RWPE2 (cell line): ENCODE data around the gene TP63.
A peak's percentile ranks its signal among the peaks of the same experiment; 100 is the strongest.

Experiments used
- ATAC-seq: fragments of 200-7000 bp; cut with Tn5 transposase; 3 replicates; pipeline ENCODE4 v1.9.1; 2021; ENCODE audit warnings: low read depth
- DNase-seq: peaks from one replicate; pipeline ENCODE4 v3.0.0-alpha.2; 2020; ENCODE audit warnings: low spot score
- H3K27ac ChIP-seq: fragments of 450-650 bp; 2 replicates; pipeline ENCODE4 v1.5.1; 2017; ENCODE audit warnings: mild to moderate bottlenecking; ENCODE audit not compliant: poor library complexity, severe bottlenecking
- H3K27me3 ChIP-seq: fragments of 250-450 bp; sonication (Bioruptor Pico); 2 replicates; pipeline ENCODE4 v1.5.1; 2021; ENCODE audit warnings: mild to moderate bottlenecking, moderate library complexity; ENCODE audit not compliant: insufficient read depth, poor library complexity, severe bottlenecking
- H3K36me3 ChIP-seq: fragments of 250-450 bp; sonication (Bioruptor Pico); 2 replicates; pipeline ENCODE4 v1.5.1; 2020; ENCODE audit warnings: low read depth, mild to moderate bottlenecking, moderate library complexity
- H3K4me1 ChIP-seq: fragments of 250-450 bp; sonication (Bioruptor Pico); 2 replicates; pipeline ENCODE4 v1.5.1; 2021; ENCODE audit warnings: mild to moderate bottlenecking, moderate library complexity; ENCODE audit not compliant: insufficient read depth, poor library complexity, severe bottlenecking
- H3K4me3 ChIP-seq: fragments of 250-450 bp; sonication (Bioruptor Pico); 2 replicates; pipeline ENCODE4 v1.5.1; 2021; ENCODE audit warnings: mild to moderate bottlenecking, moderate library complexity; ENCODE audit not compliant: severe bottlenecking
- H3K9me3 ChIP-seq: fragments of 250-450 bp; sonication (Bioruptor Pico); 2 replicates; pipeline ENCODE4 v1.5.1; 2021; ENCODE audit warnings: mild to moderate bottlenecking, moderate library complexity; ENCODE audit not compliant: severe bottlenecking
- CTCF ChIP-seq: fragments of 450-650 bp; IDR thresholded peaks from one replicate; pipeline ENCODE4 v1.5.1; 2017; ENCODE audit warnings: mild to moderate bottlenecking, moderate library complexity; ENCODE audit not compliant: poor library complexity, severe bottlenecking

TP63 gene

GRCh38 chr3:189851682-189852081 lies 220.5 kb downstream of the TP63 start:
- no peak for TF ChIP-seq CTCF
- DNase-seq (no peak), ATAC-seq (no peak)
- Histone ChIP-seq H3K4me3 (no peak overlapping the region), H3K4me1 (no peaks in the 10 kb centered on the region), H3K36me3 (peaks cover 71% of the 10 kb centered on the region), H3K9me3 (no peaks in the 10 kb centered on the region), H3K27ac (no peak overlapping the region), H3K27me3 (no peaks in the 10 kb centered on the region)

- H3K27me3 ChIP-seq: no peaks in the 10 kb centered on the region
- ATAC-seq (no peak), DNase-seq (no peak)
- H3K36me3 ChIP-seq: peaks cover 59% of the 10 kb centered on the region
- TF ChIP-seq CTCF: no peak
- no peak overlapping the region for H3K4me3 ChIP-seq
- H3K9me3 ChIP-seq: no peaks in the 10 kb centered on the region
- H3K27ac ChIP-seq: no peak overlapping the region
- H3K4me1 ChIP-seq: no peaks in the 10 kb centered on the region
Observed at GRCh38 chr3:189853906-189854305, 222.7 kb downstream of the TP63 start.

GRCh38 chr3:189860296-189860695 lies 229.1 kb downstream of the TP63 start:
- Histone ChIP-seq H3K4me3 (no peak overlapping the region), H3K9me3 (no peaks in the 10 kb centered on the region), H3K4me1 (peaks cover 42% of the 10 kb centered on the region), H3K36me3 (peaks cover 38% of the 10 kb centered on the region), H3K27me3 (no peaks in the 10 kb centered on the region), H3K27ac (peak overlapping the region; percentile 89)
- ATAC-seq (no peak), DNase-seq (no peak)
- no peak for TF ChIP-seq CTCF

- no peak for DNase-seq
- no peaks in the 10 kb centered on the region for H3K9me3 ChIP-seq
Observed at GRCh38 chr3:189862385-189862998, 231.3 kb downstream of the TP63 start.

More at GRCh38 chr3:189862385-189862998, 231.3 kb downstream of the TP63 start:
- Histone ChIP-seq H3K27ac (peak overlapping the region; percentile 89), H3K4me3 (no peak overlapping the region), H3K36me3 (peaks cover 41% of the 10 kb centered on the region), H3K27me3 (no peaks in the 10 kb centered on the region), H3K4me1 (peaks cover 42% of the 10 kb centered on the region)
- peak; percentile 60 for ATAC-seq
- no peak for TF ChIP-seq CTCF
